Left lung (tissue), 10 donors: ENCODE measurements around the gene ALOX12B. TPM values are rescaled to one million over a fixed set of nuclear protein-coding genes. Genes with fewer than 3 reads are reported as not detected.

Source experiments
- ATAC-seq: fragments of 200-7000 bp; cut with Tn5 transposase; one replicate; pipeline ENCODE4 v1.9.1; 2020; ENCODE audit warnings: moderate library complexity
- DNase-seq, 4 donors: peaks; one replicate each; pipeline ENCODE4 v3.0.0-alpha.2; 2013 to 2020
- H3K27ac ChIP-seq, 2 donors: fragments of 200-600 bp; sonication (generic) in 1 of 2; one replicate each; pipeline versions ENCODE4 v1.5.0 to v1.8.0; 2020 to 2021
- H3K27me3 ChIP-seq, 2 donors: fragments of 200-600 bp; sonication (generic) in 1 of 2; one replicate each; pipeline versions ENCODE4 v1.5.0 to v1.8.0; 2020 to 2021
- H3K36me3 ChIP-seq, 2 donors: fragments of 200-600 bp; sonication (generic) in 1 of 2; one replicate each; pipeline versions ENCODE4 v1.5.0 to v1.8.0; 2020 to 2021
- H3K4me1 ChIP-seq, 2 donors: fragments of 200-600 bp; one replicate each; pipeline ENCODE4 v1.8.0; 2021
- H3K4me3 ChIP-seq, 2 donors: fragments of 200-600 bp; sonication (generic) in 1 of 2; one replicate each; pipeline versions ENCODE4 v1.5.0 to v1.8.0; 2020 to 2021; ENCODE audit warnings: mild to moderate bottlenecking in 1 of 2
- H3K9me3 ChIP-seq, 2 donors: fragments of 200-600 bp; sonication (generic) in 1 of 2; one replicate each; pipeline versions ENCODE4 v1.5.0 to v1.8.0; 2020 to 2021
- CTCF ChIP-seq, 2 donors: fragments of 200-600 bp; sonication (generic) in 1 of 2; IDR thresholded peaks; one replicate each; pipeline versions ENCODE4 v1.5.0 to v1.8.0; 2021; ENCODE audit warnings: antibody characterized with exemption in 2 of 2
- intact Hi-C, 2 donors: fragments of 100-400 bp; cut with DNase I; formaldehyde crosslinking; loops; one replicate each; pipeline versions ENCODE4 v1.11.2 to v1.14.2; 2022
- polyA plus RNA-seq, 6 donors: library from polyadenylated mRNA; unstranded; fragments of 120-200 nt; gene quantifications; one replicate each; pipeline ENCODE4 v1.2.1, GENCODE V29; 2013; ENCODE audit not compliant: insufficient read length in 6 of 6
- total RNA-seq, 2 donors: library from RNA; stranded (reverse); fragmentation: NEBNext Ultra II Directional; extraction: Animal tissue kit (Norgen Biotek cat#: 25700); gene quantifications; one replicate each; pipeline ENCODE4 v1.2.1, GENCODE V29; 2021
- donor health status: DM: no; HTN: yes; CAD: no.
- donor health status: DM: no; HTN: no; CAD: no.

ALOX12B gene
- total and polyA plus RNA-seq, 8 donors: 0.20 to 0.32 (median 0.31) TPM; not detected in 3

GRCh38 chr17:8128125-8128784 lies 40.7 kb upstream of the ALOX12B start:
- Histone ChIP-seq H3K27me3 (peaks cover 18 to 83% of the 10 kb centered on the region in 2 donors), H3K9me3 (no peaks in the 10 kb centered on the region), H3K27ac (no peak overlapping the region), H3K4me3 (no peak overlapping the region), H3K36me3 (no peaks in the 10 kb centered on the region), H3K4me1 (peaks cover 20 to 45% of the 10 kb centered on the region in 2 donors)
- ATAC-seq (no peak), DNase-seq (peak in 1 of 4 donors; percentile 8)
- TF ChIP-seq CTCF (IDR thresholded peaks at IDR 0.05): no peak
- intact Hi-C loops: loop anchor here in 1 of 2 donors (10.0 kb wide), 1 partner anchor 57 kb away; no protein-coding TSS in a partner anchor

GRCh38 chr17:8126491-8127066 lies 39.1 kb upstream of the ALOX12B start:
- H3K4me3 ChIP-seq: peak overlapping the region; percentile 46 to 65
- H3K9me3 ChIP-seq: no peaks in the 10 kb centered on the region
- no peak for TF ChIP-seq CTCF (IDR thresholded peaks at IDR 0.05)
- intact Hi-C loops: loop anchor here in 1 of 2 donors (10.0 kb wide), 1 partner anchor 58 kb away; no protein-coding TSS in a partner anchor
- DNase-seq (peak in 1 of 4 donors; percentile 85), ATAC-seq (peak; percentile 67)
- peaks cover 28 to 100% of the 10 kb centered on the region in 2 donors for H3K27me3 ChIP-seq
- peaks cover 31 to 62% of the 10 kb centered on the region in 2 donors for H3K4me1 ChIP-seq
- no peaks in the 10 kb centered on the region for H3K36me3 ChIP-seq
- H3K27ac ChIP-seq: peak overlapping the region; percentile 33 to 44

- intact Hi-C loops: loop anchor here in 1 of 2 donors (10.0 kb wide), 1 partner anchor 59 kb away; no protein-coding TSS in a partner anchor
- H3K4me1 ChIP-seq: peaks cover 31 to 67% of the 10 kb centered on the region in 2 donors
- H3K27me3 ChIP-seq: peaks cover 28 to 100% of the 10 kb centered on the region in 2 donors
- no peaks in the 10 kb centered on the region for H3K36me3 ChIP-seq
- no peaks in the 10 kb centered on the region for H3K9me3 ChIP-seq
- TF ChIP-seq CTCF (IDR thresholded peaks at IDR 0.05): no peak
- ATAC-seq (peak; percentile 1), DNase-seq (peak in 1 of 4 donors; percentile 79)
- peak overlapping the region; percentile 33 to 44 for H3K27ac ChIP-seq
- H3K4me3 ChIP-seq: peak overlapping the region; percentile 46 to 65
Measured at GRCh38 chr17:8125947-8126490, 38.5 kb upstream of the ALOX12B start.

GRCh38 chr17:8125154-8125946 lies 37.8 kb upstream of the ALOX12B start:
- Histone ChIP-seq H3K9me3 (no peaks in the 10 kb centered on the region), H3K27me3 (peaks cover 28 to 100% of the 10 kb centered on the region in 2 donors), H3K4me3 (peak overlapping the region; percentile 46 to 65), H3K4me1 (peaks cover 31 to 74% of the 10 kb centered on the region in 2 donors), H3K36me3 (no peaks in the 10 kb centered on the region), H3K27ac (peak overlapping the region in 1 of 2 donors; percentile 44)
- no peak for TF ChIP-seq CTCF (IDR thresholded peaks at IDR 0.05)
- ATAC-seq (peak; percentile 39), DNase-seq (peak in 2 of 4 donors; percentile 84 to 89)
- intact Hi-C loops: loop anchor here in 1 of 2 donors (10.0 kb wide), 1 partner anchor 59 kb away; no protein-coding TSS in a partner anchor
